ENCODE data around the gene VEZT.

The VEZT gene

GRCh38 chr12:95244350-95244749, 26.7 kb downstream of the VEZT start:
- Histone ChIP-seq H3K4me2 (ENCODE audit: low read length) (no peak overlapping the region), H3K9me3 (ENCODE audit: control insufficient read depth, insufficient read depth, low read length) (no peaks in the 10 kb centered on the region), H4K20me1 (ENCODE audit: control insufficient read depth, insufficient read depth, low read depth, low read length) (0 out of 2 replicates have a peak, but pooled peaks cover 10% of the 10 kb centered on the region), H3K79me2 (ENCODE audit: control insufficient read depth, low read length) (peaks cover 100% of the 10 kb centered on the region), H3K4me1 (ENCODE audit: control insufficient read depth, low read length) (peaks cover 42% of the 10 kb centered on the region), H3K4me3 (ENCODE audit: low read length) (no peak overlapping the region), H3K27ac (ENCODE audit: low read depth, low read length) (no peak overlapping the region), H3K9me2 (replicated peaks; ENCODE audit: control insufficient read depth, low read length) (no peaks in the 10 kb centered on the region), H3K27me3 (ENCODE audit: control insufficient read depth, low read length) (no peaks in the 10 kb centered on the region), H3F3A (ENCODE audit: control insufficient read depth, insufficient read depth) (0 out of 2 replicates have a peak, but pooled peaks cover 4% of the 10 kb centered on the region), H3K36me3 (ENCODE audit: control insufficient read depth, low read length) (peaks cover 54% of the 10 kb centered on the region)
- TF ChIP-seq CTCF (IDR thresholded peaks at IDR 0.05; ENCODE audit: low read depth, low read length, poor library complexity, severe bottlenecking), result no peak
- no peak for TF ChIP-seq EZH2phosphoT487 (IDR thresholded peaks at IDR 0.05; ENCODE audit: borderline replicate concordance, low read length)

DNA sequence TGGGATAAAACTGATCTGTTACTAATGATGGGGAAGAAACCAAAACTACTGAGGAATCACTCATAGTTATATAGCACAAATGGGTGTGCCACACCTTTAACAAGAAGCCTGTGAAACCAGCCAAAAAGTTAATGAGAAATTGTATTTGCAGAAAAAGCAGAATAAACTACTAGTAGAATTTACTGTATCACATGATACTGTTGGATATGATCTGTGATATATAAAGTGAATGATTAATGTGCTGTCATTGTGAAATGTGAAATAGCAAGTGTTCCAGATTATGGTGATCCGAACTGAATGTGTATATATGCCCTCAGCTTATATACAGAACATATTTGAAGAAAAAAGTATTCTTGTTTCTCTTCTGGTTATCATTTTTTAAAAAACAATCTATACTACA, 30.5 kb downstream of the VEZT start:
- Histone ChIP-seq H3K9me3 (ENCODE audit: control insufficient read depth, insufficient read depth, low read length) (no peaks in the 10 kb centered on the region), H3K4me1 (ENCODE audit: control insufficient read depth, low read length) (peaks cover 40% of the 10 kb centered on the region), H3K9me2 (replicated peaks; ENCODE audit: control insufficient read depth, low read length) (no peaks in the 10 kb centered on the region), H4K20me1 (ENCODE audit: control insufficient read depth, insufficient read depth, low read depth, low read length) (0 out of 2 replicates have a peak, but pooled peaks cover 10% of the 10 kb centered on the region), H3K27ac (ENCODE audit: low read depth, low read length) (no peak overlapping the region), H3K4me2 (ENCODE audit: low read length) (no peak overlapping the region), H3K36me3 (ENCODE audit: control insufficient read depth, low read length) (peaks cover 54% of the 10 kb centered on the region), H3K27me3 (ENCODE audit: control insufficient read depth, low read length) (no peaks in the 10 kb centered on the region), H3K79me2 (ENCODE audit: control insufficient read depth, low read length) (peaks cover 86% of the 10 kb centered on the region), H3F3A (ENCODE audit: control insufficient read depth, insufficient read depth) (0 out of 2 replicates have a peak, but pooled peaks cover 4% of the 10 kb centered on the region), H3K4me3 (ENCODE audit: low read length) (no peak overlapping the region)
- TF ChIP-seq EZH2phosphoT487 (IDR thresholded peaks at IDR 0.05; ENCODE audit: borderline replicate concordance, low read length) (no peak), CTCF (IDR thresholded peaks at IDR 0.05; ENCODE audit: low read depth, low read length, poor library complexity, severe bottlenecking) (no peak)

DNA sequence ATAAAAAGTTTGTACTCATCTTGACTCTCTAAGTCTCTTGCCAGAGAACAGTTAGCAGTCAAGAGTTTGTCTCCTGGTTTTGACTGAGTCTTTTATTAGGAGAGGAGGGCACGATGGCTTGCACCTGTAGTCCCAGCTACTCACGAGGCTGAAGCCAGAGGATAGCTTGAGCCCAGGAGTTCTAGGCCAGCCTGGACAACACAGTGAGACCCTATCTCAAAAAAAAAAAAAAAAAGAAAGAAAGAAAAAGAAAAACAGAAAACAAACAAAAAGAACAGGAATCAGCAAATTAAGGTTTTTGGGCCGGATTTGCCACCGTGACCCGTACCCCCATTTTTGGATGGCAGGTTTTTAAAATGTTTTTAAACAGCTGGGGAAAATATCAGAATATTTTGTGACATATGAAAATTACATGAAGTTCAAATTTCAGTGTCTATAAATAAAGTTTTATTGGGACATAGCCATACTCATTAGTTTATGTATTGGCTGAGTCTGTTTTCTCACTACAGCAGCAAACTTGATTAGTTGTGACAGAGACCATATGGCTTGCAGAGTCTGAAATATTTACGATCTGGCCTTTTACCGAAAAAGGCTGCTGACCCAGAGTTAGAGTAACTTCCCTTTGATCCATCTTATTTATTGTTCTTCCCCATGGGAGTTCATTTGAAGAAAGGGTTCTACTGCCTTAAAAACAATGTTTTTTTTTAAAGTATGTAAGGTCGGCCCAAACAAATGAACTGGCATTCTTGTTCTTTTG, 31.2 kb downstream of the VEZT start:
- no peak overlapping the region for H3K27ac ChIP-seq (ENCODE audit: low read depth, low read length)
- TF ChIP-seq EZH2phosphoT487 (IDR thresholded peaks at IDR 0.05; ENCODE audit: borderline replicate concordance, low read length), result no peak
- no peak for TF ChIP-seq CTCF (IDR thresholded peaks at IDR 0.05; ENCODE audit: low read depth, low read length, poor library complexity, severe bottlenecking)
- 0 out of 2 replicates have a peak, but pooled peaks cover 10% of the 10 kb centered on the region for H4K20me1 ChIP-seq (ENCODE audit: control insufficient read depth, insufficient read depth, low read depth, low read length)
- H3K4me1 ChIP-seq (ENCODE audit: control insufficient read depth, low read length), result peaks cover 40% of the 10 kb centered on the region
- 0 out of 2 replicates have a peak, but pooled peaks cover 4% of the 10 kb centered on the region for H3F3A ChIP-seq (ENCODE audit: control insufficient read depth, insufficient read depth)
- peaks cover 53% of the 10 kb centered on the region for H3K36me3 ChIP-seq (ENCODE audit: control insufficient read depth, low read length)
- no peaks in the 10 kb centered on the region for H3K9me2 ChIP-seq (replicated peaks; ENCODE audit: control insufficient read depth, low read length)
- no peaks in the 10 kb centered on the region for H3K9me3 ChIP-seq (ENCODE audit: control insufficient read depth, insufficient read depth, low read length)
- no peak overlapping the region for H3K4me2 ChIP-seq (ENCODE audit: low read length)
- no peaks in the 10 kb centered on the region for H3K27me3 ChIP-seq (ENCODE audit: control insufficient read depth, low read length)
- no peak overlapping the region for H3K4me3 ChIP-seq (ENCODE audit: low read length)
- peaks cover 82% of the 10 kb centered on the region for H3K79me2 ChIP-seq (ENCODE audit: control insufficient read depth, low read length)

Measured in DOHH2 (cell line).